VCaP (cell line): ENCODE data around the gene FTO.

Source experiments
- H3K27ac ChIP-seq: fragments of 450-650 bp; 2 replicates; pipeline ENCODE4 v1.5.1; 2017
- TF ChIP-seq, protein P1 (sequence below): fragments of 450-650 bp; conservative IDR thresholded peaks from 2 replicates; pipeline ENCODE4 v1.5.1; 2017; ENCODE audit warnings: mild to moderate bottlenecking, moderate library complexity

Gene FTO

DNA sequence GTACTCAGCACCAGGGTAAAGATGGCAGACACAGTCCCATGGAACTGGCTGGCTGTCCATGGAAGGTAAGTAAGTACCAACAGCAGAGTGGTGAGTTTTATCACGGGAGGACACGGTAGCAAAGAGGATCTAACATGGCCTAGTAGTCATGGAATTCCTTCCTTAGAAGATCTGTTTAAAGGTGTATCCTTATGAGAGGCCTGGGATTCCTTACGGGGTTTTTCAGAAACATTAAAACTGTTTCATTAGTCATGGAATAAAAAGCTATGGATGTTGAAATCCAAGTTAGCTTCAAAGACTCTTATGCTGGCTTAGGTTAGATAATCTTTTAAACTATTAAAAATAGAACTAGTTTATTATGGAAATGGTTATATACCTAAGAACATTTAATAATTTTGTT lies 7.4 kb downstream of the FTO start:
- TF ChIP-seq, protein P1, sequence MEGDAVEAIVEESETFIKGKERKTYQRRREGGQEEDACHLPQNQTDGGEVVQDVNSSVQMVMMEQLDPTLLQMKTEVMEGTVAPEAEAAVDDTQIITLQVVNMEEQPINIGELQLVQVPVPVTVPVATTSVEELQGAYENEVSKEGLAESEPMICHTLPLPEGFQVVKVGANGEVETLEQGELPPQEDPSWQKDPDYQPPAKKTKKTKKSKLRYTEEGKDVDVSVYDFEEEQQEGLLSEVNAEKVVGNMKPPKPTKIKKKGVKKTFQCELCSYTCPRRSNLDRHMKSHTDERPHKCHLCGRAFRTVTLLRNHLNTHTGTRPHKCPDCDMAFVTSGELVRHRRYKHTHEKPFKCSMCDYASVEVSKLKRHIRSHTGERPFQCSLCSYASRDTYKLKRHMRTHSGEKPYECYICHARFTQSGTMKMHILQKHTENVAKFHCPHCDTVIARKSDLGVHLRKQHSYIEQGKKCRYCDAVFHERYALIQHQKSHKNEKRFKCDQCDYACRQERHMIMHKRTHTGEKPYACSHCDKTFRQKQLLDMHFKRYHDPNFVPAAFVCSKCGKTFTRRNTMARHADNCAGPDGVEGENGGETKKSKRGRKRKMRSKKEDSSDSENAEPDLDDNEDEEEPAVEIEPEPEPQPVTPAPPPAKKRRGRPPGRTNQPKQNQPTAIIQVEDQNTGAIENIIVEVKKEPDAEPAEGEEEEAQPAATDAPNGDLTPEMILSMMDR: no peak
- H3K27ac ChIP-seq: no peak overlapping the region

DNA sequence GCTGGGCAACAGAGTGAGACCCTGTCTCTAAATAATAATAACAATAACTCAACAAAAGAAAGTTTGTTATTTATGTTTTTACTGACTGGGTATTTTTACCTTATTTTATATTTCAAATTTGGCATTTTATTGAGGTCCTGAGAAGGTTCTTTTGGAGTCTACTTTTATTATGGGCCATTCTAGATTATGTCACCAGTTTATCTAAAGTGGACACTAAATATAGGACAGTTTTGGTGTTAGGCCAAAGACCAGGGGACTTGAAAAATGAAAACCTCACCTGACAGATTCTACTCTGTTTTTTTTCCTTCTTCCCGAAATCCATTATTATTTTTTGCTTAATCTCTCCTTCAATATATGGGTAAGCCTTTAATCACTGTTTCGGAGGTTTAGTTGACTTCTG lies 8.1 kb downstream of the FTO start:
- TF ChIP-seq, protein P1: no peak
- H3K27ac ChIP-seq: no peak overlapping the region

DNA sequence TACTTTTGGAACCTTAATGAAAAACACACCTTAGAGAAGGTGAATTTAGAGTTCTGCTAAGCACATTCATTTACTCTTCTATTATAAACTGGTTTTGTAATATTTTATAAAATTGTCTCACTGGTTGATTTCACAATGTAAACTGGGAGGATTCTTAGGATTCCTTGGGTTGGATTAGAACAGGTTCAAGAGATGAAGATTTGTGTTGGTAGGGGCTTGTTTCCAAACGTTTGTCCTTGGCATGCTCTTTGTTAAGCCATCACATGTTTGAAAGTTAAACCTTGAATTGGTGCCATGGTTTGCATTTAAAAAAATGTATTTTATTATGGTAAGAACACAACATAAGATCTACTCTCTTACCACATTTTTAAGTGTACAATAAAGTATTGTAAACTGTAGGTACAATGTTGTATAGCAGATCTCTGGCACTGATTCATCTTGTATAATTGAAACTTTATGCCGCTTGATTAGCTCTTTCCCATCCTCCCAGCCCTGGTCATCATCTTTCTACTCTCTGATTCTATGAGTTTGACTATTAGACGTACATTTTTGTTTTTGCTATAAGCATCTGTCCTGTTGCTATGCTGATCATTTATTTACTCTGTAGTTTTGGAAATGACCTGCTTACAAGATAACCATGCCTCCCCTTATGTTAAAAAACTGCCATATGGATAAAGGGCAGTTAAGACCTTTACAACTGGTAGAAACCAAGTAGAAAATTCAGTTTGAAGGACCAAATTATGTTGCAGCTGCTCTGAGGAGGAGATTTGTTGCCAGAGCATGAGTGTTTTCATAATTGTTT lies 9.6 kb downstream of the FTO start:
- H3K27ac ChIP-seq: peak overlapping the region; percentile 60
- TF ChIP-seq, protein P1: no peak

DNA sequence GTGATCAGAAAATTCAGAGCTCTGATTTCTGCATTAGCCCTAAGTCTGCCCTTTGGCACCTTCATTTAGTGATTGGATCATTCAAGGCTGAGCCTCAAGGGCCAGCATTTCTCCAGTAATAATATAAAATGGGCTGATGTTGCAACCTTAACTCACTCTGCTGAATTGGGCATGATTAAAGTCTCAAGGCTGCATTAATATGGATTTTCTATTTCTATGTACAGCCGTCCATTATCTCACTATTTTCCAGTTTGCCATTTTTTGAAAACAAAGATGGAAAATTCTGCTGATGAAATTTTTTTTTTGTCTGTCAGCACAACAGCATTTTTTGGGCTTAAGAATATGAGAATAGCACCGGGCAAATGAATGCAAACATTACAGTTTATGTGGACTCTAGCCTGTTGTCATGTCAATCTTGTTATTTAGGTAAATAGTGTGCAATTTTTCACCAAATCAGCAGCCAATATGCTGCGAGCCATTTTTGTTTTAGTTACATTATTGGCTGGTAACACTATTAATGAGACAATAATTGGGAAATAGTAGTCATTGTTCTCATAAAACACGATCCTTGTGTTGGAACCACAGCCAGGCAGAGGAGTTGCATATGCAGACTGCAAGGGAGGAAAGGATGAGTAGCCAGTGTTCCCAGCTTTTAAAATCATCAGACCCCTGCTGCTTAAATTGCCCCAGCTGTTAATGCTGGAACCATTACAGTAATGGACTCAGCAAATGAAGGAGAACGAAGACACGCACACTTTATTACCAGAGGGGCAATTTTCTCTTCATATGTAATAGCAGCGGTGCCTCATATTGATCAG lies 10.5 kb downstream of the FTO start:
- TF ChIP-seq, protein P1: no peak
- peak overlapping the region; percentile 60 for H3K27ac ChIP-seq

DNA sequence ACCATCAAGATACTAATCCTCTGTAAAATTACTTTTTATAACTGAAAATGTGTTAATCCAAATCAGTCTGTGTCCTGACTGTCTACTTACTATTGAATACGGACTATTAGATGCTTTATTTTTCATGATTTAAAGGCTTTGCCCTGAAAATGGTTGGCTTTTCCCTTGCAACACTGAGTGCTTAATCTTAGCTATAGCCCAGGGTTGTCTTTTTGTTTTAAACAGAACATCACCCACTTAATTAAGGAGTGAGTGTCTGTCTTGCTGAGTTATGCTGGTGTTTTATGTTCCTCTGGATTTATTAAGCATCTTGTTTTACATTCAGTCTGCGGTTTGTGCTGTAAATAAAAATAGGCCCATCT lies 11.0 kb downstream of the FTO start:
- TF ChIP-seq, protein P1: no peak
- H3K27ac ChIP-seq: peak overlapping the region; percentile 60

DNA sequence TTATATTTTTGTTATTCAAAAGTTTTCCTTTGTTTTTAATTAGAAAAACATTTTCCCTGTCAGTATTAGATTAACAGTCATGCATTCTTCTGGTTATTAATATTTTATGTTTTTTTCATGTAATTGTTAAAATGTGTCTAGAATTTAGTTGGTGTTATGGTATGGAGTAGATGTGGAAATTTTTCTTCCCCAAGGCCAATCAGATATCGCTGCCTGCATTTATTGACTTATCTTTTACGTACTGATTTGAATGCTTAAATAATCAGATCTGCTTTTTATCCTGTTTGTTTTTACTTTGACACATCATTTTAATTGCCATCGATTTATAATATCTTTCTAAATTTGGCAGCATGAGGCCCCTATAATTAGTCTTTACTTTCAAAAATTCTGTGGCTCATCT lies 13.6 kb downstream of the FTO start:
- TF ChIP-seq, protein P1: no peak
- H3K27ac ChIP-seq: no peak overlapping the region

DNA sequence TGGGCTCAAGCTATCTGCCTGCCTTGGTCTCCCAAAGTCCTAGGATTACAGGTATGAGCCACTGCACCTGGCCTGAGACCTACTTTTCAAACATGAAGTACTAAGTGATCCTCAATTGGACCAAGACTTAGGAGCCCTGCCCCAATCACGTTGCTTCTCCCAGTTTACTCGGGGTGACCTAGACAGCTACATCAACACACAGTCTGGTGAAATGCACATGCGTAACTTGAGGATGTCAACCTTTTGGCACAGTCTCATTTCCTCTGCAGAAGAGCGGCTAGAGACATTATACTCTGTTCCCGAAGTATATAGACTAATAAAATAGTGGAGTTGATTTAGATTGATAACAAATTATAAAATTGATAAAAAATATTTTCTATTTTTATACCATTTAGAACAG lies 17.1 kb downstream of the FTO start:
- TF ChIP-seq, protein P1: no peak
- H3K27ac ChIP-seq: no peak overlapping the region
